CD4-positive, alpha-beta memory T cell (primary cell): ENCODE results near the gene CLEC18C. TPM values are rescaled to one million over a fixed set of nuclear protein-coding genes. Genes with fewer than 3 reads are reported as not detected.

Source experiments
- polyA plus RNA-seq, 2 donors: library from polyadenylated mRNA; unstranded; fragments of 300-500 nt; fragmentation: Illumina TruSeq; gene quantifications; one replicate each; pipeline ENCODE4 v1.2.3, GENCODE V29; 2021
- total RNA-seq, 2 experiments: library from RNA; stranded (reverse); gene quantifications; one replicate each; pipeline ENCODE4 v1.2.3, GENCODE V29; 2021

Gene CLEC18C
- total and polyA plus RNA-seq, 4 experiments from 2014 or later: 0.96 to 1.0 TPM; not detected in 2

Other genes with a start within 250 kb of the CLEC18C start
- 1 to 10 TPM; 7.2 to 7.5 TPM for gene CLEC18A, start 222.5 kb upstream of the CLEC18C start, total RNA-seq
- gene CLEC18A, start 222.5 kb upstream of the CLEC18C start, polyA plus RNA-seq: under 1 TPM in 1 of 2 donors, not detected in 1; 0.37 TPM
- 10 to 100 TPM; 35.6 to 37.0 TPM for gene PDPR, start 59.5 kb upstream of the CLEC18C start, total RNA-seq
- gene PDPR, start 59.5 kb upstream of the CLEC18C start, polyA plus RNA-seq: 10 to 100 TPM in 1 of 2 donors, 1 to 10 TPM in 1; 4.4 to 11.9 TPM
- gene EXOSC6, start 78.2 kb downstream of the CLEC18C start, total RNA-seq: 10 to 100 TPM; 43.5 to 44.1 TPM
- gene EXOSC6, start 78.2 kb downstream of the CLEC18C start, polyA plus RNA-seq: 10 to 100 TPM in 1 of 2 donors, 1 to 10 TPM in 1; 6.6 to 11.9 TPM
- 100 to 1,000 TPM; 102 to 103 TPM for gene AARS1, start 115.7 kb downstream of the CLEC18C start, total RNA-seq
- 10 to 100 TPM; 22.6 to 37.5 TPM for gene AARS1, start 115.7 kb downstream of the CLEC18C start, polyA plus RNA-seq
- gene DDX19B, start 125.4 kb downstream of the CLEC18C start, total RNA-seq: 10 to 100 TPM; 26.9 to 28.7 TPM
- gene DDX19B, start 125.4 kb downstream of the CLEC18C start, polyA plus RNA-seq: 10 to 100 TPM; 52.4 to 52.7 TPM
- 10 to 100 TPM; 42.8 to 43.5 TPM for gene DDX19A, start 173.1 kb downstream of the CLEC18C start, total RNA-seq
- 10 to 100 TPM; 28.8 to 37.9 TPM for gene DDX19A, start 173.1 kb downstream of the CLEC18C start, polyA plus RNA-seq